Endothelial cell of umbilical vein (primary cell): Measurements from ENCODE around the gene IFNA7. TPM values are rescaled to one million over a fixed set of nuclear protein-coding genes. Genes with fewer than 3 reads are reported as not detected.
"Not testable (repeated sequence)": the region's sequence is repeated elsewhere in the genome, so short reads cannot be mapped to it uniquely, and the experiment has no call there.

ENCODE experiments used
- BruUV-seq: library from RNA; stranded (reverse); fragments of 400-500 nt; replicated peaks from 2 replicates; lab custom pipeline; 2021; lab: Mats Ljungman, UMichigan
- CTCF ChIA-PET: fragments of 300-600, 350-600 bp; sonication (Branson Sonifier 250); formaldehyde crosslinking; loops from one replicate; lab custom pipeline; 2021; ENCODE audit warnings: antibody characterized with exemption, inconsistent platforms; lab: Charles Lee
- POLR2A ChIA-PET: fragments of 300-600, 350-600 bp; sonication (Branson Sonifier 250); formaldehyde crosslinking; loops from one replicate; lab custom pipeline; 2021; ENCODE audit warnings: antibody characterized with exemption, inconsistent platforms; lab: Charles Lee
- DNase-seq: peaks from one replicate; pipeline ENCODE4 v3.0.0-alpha.2; 2011; ENCODE audit warnings: low read depth, low spot score
- FAIRE-seq: peaks from 2 replicates; lab custom pipeline; 2011; peaks lifted over from hg19 to GRCh38; lab: Jason Lieb, UNC
- H2AFZ ChIP-seq: 2 replicates; pipeline ENCODE4 v1.6.0; 2012; ENCODE audit warnings: low read depth, low read length, control low read depth, inconsistent platforms
- H3K27ac ChIP-seq: 2 replicates; pipeline ENCODE4 v1.5.1; 2011; ENCODE audit warnings: low read depth, mild to moderate bottlenecking, control low read depth, low read length, moderate library complexity; ENCODE audit not compliant: insufficient read depth
- H3K27me3 ChIP-seq, 2 experiments: 2 replicates each; pipeline versions ENCODE4 v1.6.0 to v1.6.1; 2011; ENCODE audit warnings: low read length in 2 of 2, mixed read lengths in 1 of 2; ENCODE audit not compliant: control insufficient read depth in 2 of 2, insufficient read depth in 2 of 2
- H3K36me3 ChIP-seq, 2 experiments: 2 replicates in 1 of 2; 3 replicates in 1 of 2; pipeline ENCODE4 v1.5.1; 2011; ENCODE audit warnings: low read length in 2 of 2, mild to moderate bottlenecking in 1 of 2, moderate library complexity in 1 of 2; ENCODE audit not compliant: control insufficient read depth in 2 of 2, insufficient read depth in 2 of 2; ENCODE audit errors: extremely low read depth in 1 of 2
- H3K4me1 ChIP-seq: 3 replicates; pipeline ENCODE4 v1.5.1; 2011; ENCODE audit warnings: mild to moderate bottlenecking, low read length; ENCODE audit not compliant: control insufficient read depth, insufficient read depth; ENCODE audit errors: extremely low read depth
- H3K4me2 ChIP-seq: 2 replicates; pipeline ENCODE4 v1.6.1; 2011; ENCODE audit warnings: low read length, control low read depth, mixed read lengths; ENCODE audit not compliant: insufficient read depth
- H3K4me3 ChIP-seq, 3 experiments: fragments of 200-600 bp in 1 of 3; sonication (generic), shearing (Covaris generic) in 1 of 3; replicated peaks in 1 of 3; 2 replicates each; pipeline ENCODE4 v1.5.1; 2011 to 2016; ENCODE audit warnings: control low read depth in 3 of 3, low read length in 3 of 3, mild to moderate bottlenecking in 2 of 3, inconsistent platforms in 1 of 3, low read depth in 1 of 3, moderate library complexity in 1 of 3; ENCODE audit not compliant: insufficient read depth in 1 of 3
- H3K79me2 ChIP-seq: 2 replicates; pipeline ENCODE4 v1.6.0; 2012; ENCODE audit warnings: low read length, inconsistent platforms; ENCODE audit not compliant: control insufficient read depth, insufficient read depth
- H3K9ac ChIP-seq: replicated peaks from 2 replicates; pipeline ENCODE3; 2011; ENCODE audit warnings: low read length, control low read depth; ENCODE audit not compliant: insufficient read depth; ENCODE audit errors: extremely low read depth
- H3K9me1 ChIP-seq: replicated peaks from 3 replicates; pipeline ENCODE4 v1.6.0; 2011; ENCODE audit warnings: mild to moderate bottlenecking, low read length; ENCODE audit not compliant: control insufficient read depth, insufficient read depth; ENCODE audit errors: extremely low read depth
- H3K9me3 ChIP-seq: replicated peaks from 2 replicates; pipeline ENCODE4 v1.5.1; 2012; ENCODE audit warnings: low read length, inconsistent platforms; ENCODE audit not compliant: control insufficient read depth, insufficient read depth
- H4K20me1 ChIP-seq: replicated peaks from 2 replicates; pipeline ENCODE3; 2011; ENCODE audit warnings: mild to moderate bottlenecking, low read length; ENCODE audit not compliant: control insufficient read depth, insufficient read depth; ENCODE audit errors: extremely low read depth
- EZH2 ChIP-seq: IDR thresholded peaks from 2 replicates; pipeline ENCODE4 v1.6.1; 2012; ENCODE audit warnings: borderline replicate concordance, low read depth, mild to moderate bottlenecking, moderate library complexity, low read length, inconsistent platforms; ENCODE audit not compliant: severe bottlenecking
- FOS ChIP-seq: IDR thresholded peaks from 2 replicates; pipeline ENCODE4 v1.6.1; 2011; ENCODE audit warnings: mild to moderate bottlenecking, low read length, moderate library complexity, borderline replicate concordance; ENCODE audit not compliant: insufficient read depth
- GATA2 ChIP-seq: IDR thresholded peaks from 2 replicates; pipeline ENCODE4 v1.7.0; 2011; ENCODE audit warnings: low read depth, mild to moderate bottlenecking, moderate library complexity, mixed read lengths, low read length; ENCODE audit not compliant: insufficient read length, insufficient read depth
- JUN ChIP-seq: IDR thresholded peaks from 2 replicates; pipeline ENCODE4 v1.6.1; 2011; ENCODE audit warnings: borderline replicate concordance, low read depth; ENCODE audit not compliant: insufficient read length, insufficient read depth
- MYC ChIP-seq: IDR thresholded peaks from one replicate; pipeline ENCODE4 v1.6.1; 2011; ENCODE audit warnings: mild to moderate bottlenecking, low read depth, low read length
- POLR2A ChIP-seq: IDR thresholded peaks from 2 replicates; pipeline ENCODE4 v1.6.1; 2012; ENCODE audit warnings: low read depth, mild to moderate bottlenecking, control low read depth, low read length
- POLR2AphosphoS5 ChIP-seq: IDR thresholded peaks from 2 replicates; pipeline ENCODE4 v1.6.1; 2012; ENCODE audit warnings: low read depth, mild to moderate bottlenecking, control low read depth, low read length, moderate library complexity; ENCODE audit not compliant: insufficient read depth
- dilution Hi-C: fragments of 300-500 bp; cut with MboI; formaldehyde crosslinking; loops from one replicate; pipeline ENCODE4 v1.15.0; 2019; ENCODE audit warnings: low sequenced_read_pairs; ENCODE audit not compliant: extremely low pct_ligation_motif_present
- intact Hi-C: fragments of 100-400 bp; cut with micrococcal nuclease; formaldehyde crosslinking; loops from one replicate; pipeline ENCODE4 v1.10.0; 2022
- polyA plus RNA-seq, 4 experiments: library from polyadenylated mRNA; depleted of rRNA in 3 of 4; stranded (reverse) in 3 of 4; unstranded in 1 of 4; fragments of >200 nt; gene quantifications; 2 replicates each; pipeline versions ENCODE4 v1.2.1 to v1.2.3, GENCODE V29; 2011 to 2012; ENCODE audit warnings: missing spikeins in 1 of 4
- total RNA-seq: library from RNA; stranded (reverse); gene quantifications from 2 replicates; pipeline ENCODE4 v1.2.3, GENCODE V29; 2021
- TF ChIP-seq, protein P1 (sequence below): IDR thresholded peaks from 2 replicates; pipeline ENCODE4 v1.6.1; 2011; ENCODE audit not compliant: insufficient read depth, insufficient read length
- TF ChIP-seq, protein P2 (sequence below), 2 donors: IDR thresholded peaks; 1 replicate in 1 of 2; 2 replicates in 1 of 2; pipeline ENCODE4 v1.5.1; 2011; ENCODE audit warnings: low read length in 2 of 2, mild to moderate bottlenecking in 2 of 2, moderate library complexity in 2 of 2, control low read depth in 1 of 2, inconsistent platforms in 1 of 2, low read depth in 1 of 2; ENCODE audit not compliant: insufficient read depth in 1 of 2; ENCODE audit errors: extremely low read depth in 1 of 2

IFNA7 gene
- total and polyA plus RNA-seq, 2 donors (not counting 3 experiments of a cell fraction or from before 2014, with no cell fraction given), result not detected

DNA sequence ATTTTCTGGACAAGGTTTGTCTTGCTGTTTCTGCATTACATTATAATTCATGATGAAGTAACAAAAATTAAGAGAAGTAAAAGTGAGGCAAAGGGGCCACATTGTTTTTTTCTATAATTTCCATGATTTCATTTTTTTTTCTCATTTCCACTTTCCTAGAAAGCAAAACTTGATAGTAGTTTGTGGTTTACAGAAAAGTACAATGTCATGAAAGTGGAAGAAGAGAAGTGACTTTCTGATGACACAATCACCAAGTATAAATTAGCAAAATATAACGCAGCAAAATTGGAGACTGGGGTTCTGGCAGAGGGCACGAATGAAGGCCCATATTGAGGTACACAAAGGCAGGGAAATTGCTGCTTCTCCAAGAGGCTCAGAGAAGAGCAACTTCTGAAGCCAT lies 42.8 kb upstream of the IFNA7 start:
- H3K27me3 ChIP-seq, result peaks cover 5 to 20% of the 10 kb centered on the region in 2 experiments
- H3K4me2 ChIP-seq, result no peak overlapping the region
- no peaks in the 10 kb centered on the region for H3K36me3 ChIP-seq
- intact Hi-C loops (no loop called here), dilution Hi-C loops (no loop called here)
- no peak for TF ChIP-seq EZH2
- H3K79me2 ChIP-seq, result no peaks in the 10 kb centered on the region
- H4K20me1 ChIP-seq, result peaks cover 2% of the 10 kb centered on the region
- no peaks in the 10 kb centered on the region for H3K9me3 ChIP-seq
- no peak overlapping the region for H3K9ac ChIP-seq
- H3K4me3 ChIP-seq, result no peak overlapping the region
- BruUV-seq, result no TSS peak
- ChIA-PET CTCF (interaction anchor here (1.8 kb wide), 1 partner anchor 9 kb away, joined by 5 read pairs; no protein-coding TSS in a partner anchor), POLR2A (no interaction called here)
- no peak for DNase-seq
- no peak for FAIRE-seq
- H3K9me1 ChIP-seq, result peaks cover 2% of the 10 kb centered on the region
- H2AFZ ChIP-seq, result no peak overlapping the region
- no peak overlapping the region for H3K27ac ChIP-seq
- H3K4me1 ChIP-seq, result no peaks in the 10 kb centered on the region

DNA sequence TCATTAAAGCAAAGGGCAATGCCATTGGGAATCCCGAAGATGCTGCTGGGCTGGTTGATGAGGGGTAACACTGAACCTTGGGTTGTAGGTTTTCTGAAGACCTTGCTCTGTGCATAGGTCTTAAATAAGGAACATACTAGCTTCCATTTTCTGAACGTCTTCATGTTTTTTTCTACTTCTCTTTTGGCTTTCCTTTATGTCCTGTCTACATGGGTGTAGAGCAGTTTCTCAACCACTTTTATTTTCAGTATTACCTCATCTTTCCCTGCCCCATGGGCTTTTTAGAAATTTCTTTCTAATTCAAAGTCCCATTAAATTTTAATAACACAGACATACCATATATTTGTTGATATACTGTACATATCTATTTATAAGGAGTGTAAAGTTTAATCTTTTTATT lies 37.9 kb upstream of the IFNA7 start, which contains the start of gene IFNA14:
IFNA14 (minus strand) TSS at position 95 of the 400 bp plus-strand sequence; CDS start at position 25, 70 bp downstream.
- Histone ChIP-seq H3K27me3 (peaks cover 11 to 28% of the 10 kb centered on the region in 2 experiments), H3K79me2 (no peaks in the 10 kb centered on the region), H3K9me1 (peaks cover 2% of the 10 kb centered on the region), H3K9me3 (no peaks in the 10 kb centered on the region), H3K4me3 (no peak within 1 kb of the TSS), H3K4me1 (no peaks in the 10 kb centered on the region), H3K9ac (no peak within 1 kb of the TSS), H3K4me2 (no peak within 1 kb of the TSS), H3K27ac (no peak within 1 kb of the TSS), H3K36me3 (no peaks in the 10 kb centered on the region), H4K20me1 (peaks cover 2% of the 10 kb centered on the region), H2AFZ (no peak within 1 kb of the TSS)
- dilution Hi-C loops, result no loop called here
- no peak for FAIRE-seq
- POLR2A ChIA-PET, result no interaction called here
- intact Hi-C loops, result loop anchor here (5.0 kb wide), 1 partner anchor 227 kb away; no protein-coding TSS in a partner anchor
- no peak for DNase-seq
- TF ChIP-seq, protein P1, sequence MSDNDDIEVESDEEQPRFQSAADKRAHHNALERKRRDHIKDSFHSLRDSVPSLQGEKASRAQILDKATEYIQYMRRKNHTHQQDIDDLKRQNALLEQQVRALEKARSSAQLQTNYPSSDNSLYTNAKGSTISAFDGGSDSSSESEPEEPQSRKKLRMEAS, result no peak
- TF ChIP-seq JUN (no peak), GATA2 (no peak), EZH2 (no peak), POLR2AphosphoS5 (no peak), POLR2A (no peak), MYC (no peak), FOS (no peak)
- TF ChIP-seq, protein P2, sequence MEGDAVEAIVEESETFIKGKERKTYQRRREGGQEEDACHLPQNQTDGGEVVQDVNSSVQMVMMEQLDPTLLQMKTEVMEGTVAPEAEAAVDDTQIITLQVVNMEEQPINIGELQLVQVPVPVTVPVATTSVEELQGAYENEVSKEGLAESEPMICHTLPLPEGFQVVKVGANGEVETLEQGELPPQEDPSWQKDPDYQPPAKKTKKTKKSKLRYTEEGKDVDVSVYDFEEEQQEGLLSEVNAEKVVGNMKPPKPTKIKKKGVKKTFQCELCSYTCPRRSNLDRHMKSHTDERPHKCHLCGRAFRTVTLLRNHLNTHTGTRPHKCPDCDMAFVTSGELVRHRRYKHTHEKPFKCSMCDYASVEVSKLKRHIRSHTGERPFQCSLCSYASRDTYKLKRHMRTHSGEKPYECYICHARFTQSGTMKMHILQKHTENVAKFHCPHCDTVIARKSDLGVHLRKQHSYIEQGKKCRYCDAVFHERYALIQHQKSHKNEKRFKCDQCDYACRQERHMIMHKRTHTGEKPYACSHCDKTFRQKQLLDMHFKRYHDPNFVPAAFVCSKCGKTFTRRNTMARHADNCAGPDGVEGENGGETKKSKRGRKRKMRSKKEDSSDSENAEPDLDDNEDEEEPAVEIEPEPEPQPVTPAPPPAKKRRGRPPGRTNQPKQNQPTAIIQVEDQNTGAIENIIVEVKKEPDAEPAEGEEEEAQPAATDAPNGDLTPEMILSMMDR (IDR thresholded peaks at IDR 0.05; ENCODE audit: extremely low read depth in 1 of 2, insufficient read depth in 1 of 2, low read depth in 1 of 2, low read length in 2 of 2), result no peak
- CTCF ChIA-PET, result interaction anchor here (0.6 to 2.2 kb wide), 3 partner anchors 13 to 196 kb away, joined by 3 to 8 read pairs (median 6); no protein-coding TSS in a partner anchor
- no TSS peak for BruUV-seq

DNA sequence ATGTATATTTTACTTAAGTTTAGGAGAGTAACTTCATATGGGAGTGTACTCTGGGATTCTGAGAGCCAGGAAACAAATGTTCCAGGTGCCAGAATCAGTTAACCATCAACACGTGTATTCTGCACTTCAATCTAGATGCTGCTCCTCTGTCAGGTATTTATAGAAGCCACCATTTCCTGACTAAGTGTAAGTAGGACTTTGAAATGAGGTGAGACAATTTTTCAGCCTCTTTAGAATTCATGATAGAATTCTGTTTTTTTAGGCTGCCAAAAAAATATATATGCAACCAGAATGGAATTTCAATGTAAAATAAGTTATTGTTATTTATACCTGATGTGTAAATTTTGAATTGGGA lies 34.3 kb upstream of the IFNA7 start:
- CTCF ChIA-PET, result interaction anchor here (0.6 to 3.5 kb wide), 44 partner anchors 9 to 1216 kb away, joined by 3 to 63 read pairs (median 4); no protein-coding TSS in a partner anchor
- H3K36me3 ChIP-seq, DNase-seq, H3K4me2 ChIP-seq, POLR2A ChIA-PET, H3K9me3 ChIP-seq, H3K27ac ChIP-seq, dilution Hi-C loops, H3K9ac ChIP-seq, H3K79me2 ChIP-seq, H3K9me1 ChIP-seq, H4K20me1 ChIP-seq, H2AFZ ChIP-seq, H3K4me3 ChIP-seq, BruUV-seq, H3K4me1 ChIP-seq: not testable (repeated sequence)
- peak; percentile 66 for FAIRE-seq
- peaks cover 11 to 12% of the 10 kb centered on the region in 2 experiments for H3K27me3 ChIP-seq
- intact Hi-C loops, result loop anchor here (2.0 to 5.0 kb wide), 2 partner anchors 160 to 231 kb away; no protein-coding TSS in a partner anchor
